ENCODE data around the gene KAT7. TPM values are rescaled to one million over a fixed set of nuclear protein-coding genes. Genes with fewer than 3 reads are reported as not detected.
"Not testable (repeated sequence)": the region's sequence is repeated elsewhere in the genome, so short reads cannot be mapped to it uniquely, and the experiment has no call there.

KAT7 gene
- total RNA-seq, 1 donor from 2014 or later = 65.7 TPM

GRCh38 chr17:49755663-49756283 is 32.7 kb upstream of the KAT7 start:
- Mint-ChIP-seq H3K27me3 (ENCODE audit: unreplicated experiment) (no peaks in the 10 kb centered on the region), H3K4me1 (ENCODE audit: low read depth, unreplicated experiment) (peaks cover 22% of the 10 kb centered on the region), H3K9me3 (ENCODE audit: unreplicated experiment) (peaks cover 2% of the 10 kb centered on the region), H3K36me3 (ENCODE audit: unreplicated experiment) (no peaks in the 10 kb centered on the region), H3K27ac (ENCODE audit: unreplicated experiment) (no peak overlapping the region), H3K4me3 (ENCODE audit: unreplicated experiment) (no peak overlapping the region)
- no peak for DNase-seq
- TF ChIP-seq CTCF (IDR thresholded peaks at IDR 0.05; ENCODE audit: partially characterized antibody, unreplicated experiment) = no peak

GRCh38 chr17:49756323-49757150 is 31.9 kb upstream of the KAT7 start:
- H3K36me3 Mint-ChIP-seq (ENCODE audit: unreplicated experiment) = no peaks in the 10 kb centered on the region
- DNase-seq = no peak
- H3K27ac Mint-ChIP-seq (ENCODE audit: unreplicated experiment) = no peak overlapping the region
- peaks cover 22% of the 10 kb centered on the region for H3K4me1 Mint-ChIP-seq (ENCODE audit: low read depth, unreplicated experiment)
- peaks cover under 1% of the 10 kb centered on the region for H3K27me3 Mint-ChIP-seq (ENCODE audit: unreplicated experiment)
- peaks cover 2% of the 10 kb centered on the region for H3K9me3 Mint-ChIP-seq (ENCODE audit: unreplicated experiment)
- no peak overlapping the region for H3K4me3 Mint-ChIP-seq (ENCODE audit: unreplicated experiment)
- no peak for TF ChIP-seq CTCF (IDR thresholded peaks at IDR 0.05; ENCODE audit: partially characterized antibody, unreplicated experiment)

GRCh38 chr17:49757151-49757777 is 31.2 kb upstream of the KAT7 start:
- no peak overlapping the region for H3K27ac Mint-ChIP-seq (ENCODE audit: unreplicated experiment)
- H3K4me1 Mint-ChIP-seq (ENCODE audit: low read depth, unreplicated experiment) = peaks cover 27% of the 10 kb centered on the region
- H3K27me3 Mint-ChIP-seq (ENCODE audit: unreplicated experiment) = peaks cover 3% of the 10 kb centered on the region
- no peak overlapping the region for H3K4me3 Mint-ChIP-seq (ENCODE audit: unreplicated experiment)
- DNase-seq = no peak
- peaks cover 2% of the 10 kb centered on the region for H3K9me3 Mint-ChIP-seq (ENCODE audit: unreplicated experiment)
- no peak for TF ChIP-seq CTCF (IDR thresholded peaks at IDR 0.05; ENCODE audit: partially characterized antibody, unreplicated experiment)
- no peaks in the 10 kb centered on the region for H3K36me3 Mint-ChIP-seq (ENCODE audit: unreplicated experiment)

GRCh38 chr17:49758464-49759010 is 29.9 kb upstream of the KAT7 start:
- H3K36me3 Mint-ChIP-seq (ENCODE audit: unreplicated experiment); H3K4me3 Mint-ChIP-seq (ENCODE audit: unreplicated experiment); H3K9me3 Mint-ChIP-seq (ENCODE audit: unreplicated experiment); H3K27ac Mint-ChIP-seq (ENCODE audit: unreplicated experiment); H3K27me3 Mint-ChIP-seq (ENCODE audit: unreplicated experiment); DNase-seq: not testable (repeated sequence)
- H3K4me1 Mint-ChIP-seq (ENCODE audit: low read depth, unreplicated experiment) = peaks cover 36% of the 10 kb centered on the region

- TF ChIP-seq CTCF (IDR thresholded peaks at IDR 0.05; ENCODE audit: partially characterized antibody, unreplicated experiment) = no peak
- Mint-ChIP-seq H3K9me3 (ENCODE audit: unreplicated experiment) (peaks cover 4% of the 10 kb centered on the region), H3K4me3 (ENCODE audit: unreplicated experiment) (no peak overlapping the region), H3K36me3 (ENCODE audit: unreplicated experiment) (no peaks in the 10 kb centered on the region), H3K4me1 (ENCODE audit: low read depth, unreplicated experiment) (peaks cover 36% of the 10 kb centered on the region), H3K27ac (ENCODE audit: unreplicated experiment) (no peak overlapping the region), H3K27me3 (ENCODE audit: unreplicated experiment) (peaks cover 5% of the 10 kb centered on the region)
- no peak for DNase-seq
Observed at GRCh38 chr17:49759203-49759602, 29.3 kb upstream of the KAT7 start.
